PC-9 (cell line): ENCODE data around the gene RTN4R. TPM values are rescaled to one million over a fixed set of nuclear protein-coding genes. Genes with fewer than 3 reads are reported as not detected.
"Not testable (repeated sequence)": the region's sequence is repeated elsewhere in the genome, so short reads cannot be mapped to it uniquely, and the experiment has no call there.

ENCODE experiments used
- BruUV-seq: library from RNA; stranded (reverse); fragments of 400-500 nt; replicated peaks from 2 replicates; lab custom pipeline; 2021; lab: Mats Ljungman, UMichigan
- CTCF ChIA-PET: fragments of 300-600 bp; sonication (Branson Sonifier 250); formaldehyde crosslinking; loops from one replicate; lab custom pipeline; 2022; ENCODE audit warnings: antibody characterized with exemption; lab: Charles Lee
- POLR2A ChIA-PET: fragments of 300-600 bp; sonication (Branson Sonifier 250); formaldehyde crosslinking; loops from one replicate; lab custom pipeline; 2022; ENCODE audit warnings: antibody characterized with exemption; ENCODE audit not compliant: unreplicated experiment; lab: Charles Lee
- DNase-seq, 2 experiments: peaks; one replicate each; pipeline versions ENCODE4 v3.0.0 to v3.0.0-alpha.2; 2015 to 2022; ENCODE audit warnings: mixed read lengths in 1 of 2
- H2AFZ ChIP-seq: fragments of 200-600 bp; sonication (generic); 2 replicates; pipeline ENCODE4 v1.8.1; 2017; ENCODE audit warnings: antibody characterized with exemption
- H3F3A ChIP-seq: fragments of 200-600 bp; sonication (generic); 2 replicates; pipeline ENCODE4 v1.8.1; 2017; ENCODE audit warnings: antibody characterized with exemption, mild to moderate bottlenecking, low read depth; ENCODE audit not compliant: insufficient read depth
- H3K27ac ChIP-seq: fragments of 200-600 bp; sonication (generic); 2 replicates; pipeline ENCODE4 v1.6.1; 2016; ENCODE audit warnings: mixed run types
- H3K27me3 ChIP-seq: fragments of 200-600 bp; sonication (generic); 2 replicates; pipeline ENCODE4 v1.6.1; 2016; ENCODE audit warnings: low read depth, mixed run types; ENCODE audit not compliant: insufficient read depth
- H3K36me3 ChIP-seq: fragments of 200-600 bp; sonication (generic); 2 replicates; pipeline ENCODE4 v1.6.1; 2016; ENCODE audit warnings: low read depth, mixed run types
- H3K4me1 ChIP-seq: fragments of 200-600 bp; sonication (generic); replicated peaks from 2 replicates; pipeline ENCODE4 v1.6.1; 2016; ENCODE audit warnings: mixed run types; ENCODE audit not compliant: insufficient read depth
- H3K4me2 ChIP-seq: fragments of 200-600 bp; sonication (generic); 2 replicates; pipeline ENCODE4 v1.6.1; 2017; ENCODE audit warnings: mixed run types
- H3K4me3 ChIP-seq: fragments of 200-600 bp; sonication (generic); 2 replicates; pipeline ENCODE4 v1.6.1; 2016; ENCODE audit warnings: mixed run types
- H3K79me2 ChIP-seq: fragments of 200-600 bp; sonication (generic); 2 replicates; pipeline ENCODE4 v1.6.1; 2017; ENCODE audit warnings: low read depth, mixed run types
- H3K9me2 ChIP-seq: fragments of 200-600 bp; sonication (generic); 2 replicates; pipeline ENCODE4 v1.8.1; 2017; ENCODE audit warnings: mild to moderate bottlenecking; ENCODE audit not compliant: insufficient read depth
- H3K9me3 ChIP-seq: fragments of 200-600 bp; sonication (generic); 2 replicates; pipeline ENCODE4 v1.8.1; 2016; ENCODE audit warnings: low read depth; ENCODE audit not compliant: insufficient read depth
- H4K20me1 ChIP-seq: fragments of 200-600 bp; sonication (generic); 2 replicates; pipeline ENCODE4 v1.8.1; 2017; ENCODE audit not compliant: insufficient read depth
- EZH2 ChIP-seq: fragments of 200-600 bp; sonication (generic); IDR thresholded peaks from 2 replicates; pipeline ENCODE4 v1.8.0; 2017; ENCODE audit warnings: antibody characterized with exemption, low read depth
- intact Hi-C: fragments of 100-400 bp; cut with micrococcal nuclease; formaldehyde crosslinking; loops from one replicate; pipeline ENCODE4 v1.10.0; 2022; ENCODE audit not compliant: unreplicated experiment
- total RNA-seq: library from RNA; stranded (reverse); gene quantifications from 2 replicates; pipeline ENCODE4 v1.2.3, GENCODE V29; 2021
- TF ChIP-seq, protein P1 (sequence below): fragments of 200-600 bp; sonication (generic); conservative IDR thresholded peaks from 2 replicates; pipeline ENCODE4 v1.6.1; 2017; ENCODE audit warnings: mixed run types, antibody characterized with exemption, mild to moderate bottlenecking, moderate library complexity

RTN4R gene
- total RNA-seq, 1 experiment from 2014 or later: 5.0 TPM

- Histone ChIP-seq H3K36me3 (no peaks in the 10 kb centered on the region), H3K4me1 (no peaks in the 10 kb centered on the region), H3K4me3 (no peak overlapping the region), H4K20me1 (no peaks in the 10 kb centered on the region), H3K79me2 (no peaks in the 10 kb centered on the region), H3K9me2 (no peaks in the 10 kb centered on the region), H3F3A (no peaks in the 10 kb centered on the region), H3K27me3 (peaks cover 25% of the 10 kb centered on the region), H3K9me3 (no peaks in the 10 kb centered on the region), H3K4me2 (no peak overlapping the region), H3K27ac (no peak overlapping the region), H2AFZ (no peak overlapping the region)
- POLR2A ChIA-PET: no interaction called here
- no peak for TF ChIP-seq EZH2
- TF ChIP-seq, protein P1, sequence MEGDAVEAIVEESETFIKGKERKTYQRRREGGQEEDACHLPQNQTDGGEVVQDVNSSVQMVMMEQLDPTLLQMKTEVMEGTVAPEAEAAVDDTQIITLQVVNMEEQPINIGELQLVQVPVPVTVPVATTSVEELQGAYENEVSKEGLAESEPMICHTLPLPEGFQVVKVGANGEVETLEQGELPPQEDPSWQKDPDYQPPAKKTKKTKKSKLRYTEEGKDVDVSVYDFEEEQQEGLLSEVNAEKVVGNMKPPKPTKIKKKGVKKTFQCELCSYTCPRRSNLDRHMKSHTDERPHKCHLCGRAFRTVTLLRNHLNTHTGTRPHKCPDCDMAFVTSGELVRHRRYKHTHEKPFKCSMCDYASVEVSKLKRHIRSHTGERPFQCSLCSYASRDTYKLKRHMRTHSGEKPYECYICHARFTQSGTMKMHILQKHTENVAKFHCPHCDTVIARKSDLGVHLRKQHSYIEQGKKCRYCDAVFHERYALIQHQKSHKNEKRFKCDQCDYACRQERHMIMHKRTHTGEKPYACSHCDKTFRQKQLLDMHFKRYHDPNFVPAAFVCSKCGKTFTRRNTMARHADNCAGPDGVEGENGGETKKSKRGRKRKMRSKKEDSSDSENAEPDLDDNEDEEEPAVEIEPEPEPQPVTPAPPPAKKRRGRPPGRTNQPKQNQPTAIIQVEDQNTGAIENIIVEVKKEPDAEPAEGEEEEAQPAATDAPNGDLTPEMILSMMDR: no peak
- intact Hi-C loops: loop anchor here (10.0 kb wide), 1 partner anchor 164 kb away; no protein-coding TSS in a partner anchor
- BruUV-seq: no TSS peak
- CTCF ChIA-PET: no interaction called here
- no peak for DNase-seq
These were observed 23.1 kb upstream of the RTN4R start for GRCh38 chr22:20291249-20291586.

DNA sequence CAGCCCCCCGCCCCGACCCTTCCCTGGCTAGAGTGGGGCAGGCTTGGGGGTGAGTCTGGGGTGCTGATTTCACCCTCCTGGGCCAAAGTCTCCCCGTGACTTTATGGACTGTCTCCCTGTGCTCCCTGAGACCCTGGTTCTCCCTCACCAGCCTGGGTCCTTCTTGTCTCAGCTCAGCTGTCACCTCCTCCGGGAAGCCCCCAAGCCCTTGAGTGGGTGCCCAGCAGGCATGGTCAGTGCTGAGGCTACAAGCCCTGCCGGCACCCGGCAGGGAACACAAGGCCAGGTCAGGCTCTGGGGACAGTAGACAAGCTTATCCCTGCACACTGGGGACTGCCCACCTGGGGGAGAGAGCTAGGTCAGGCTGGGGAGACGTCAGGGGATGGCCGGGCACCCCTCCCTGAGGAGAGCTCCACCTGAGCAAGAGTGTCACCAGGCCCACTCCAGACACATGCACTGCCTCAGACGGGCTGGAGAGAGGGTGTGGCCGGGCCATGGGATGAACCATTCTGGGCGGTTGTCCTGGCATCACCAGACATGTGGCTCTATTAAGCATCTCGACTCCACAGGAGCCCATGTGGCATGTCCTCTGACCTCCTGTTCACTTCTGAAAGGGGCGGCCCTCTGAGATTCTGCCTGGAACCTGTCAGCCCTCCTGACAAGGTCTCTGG, 22.6 kb upstream of the RTN4R start:
- no peak overlapping the region for H3K27ac ChIP-seq
- H3K9me2 ChIP-seq: no peaks in the 10 kb centered on the region
- H3K27me3 ChIP-seq: peaks cover 25% of the 10 kb centered on the region
- no peak overlapping the region for H2AFZ ChIP-seq
- intact Hi-C loops: loop anchor here (10.0 kb wide), 1 partner anchor 164 kb away; no protein-coding TSS in a partner anchor
- TF ChIP-seq, protein P1: no peak
- no peak for TF ChIP-seq EZH2
- H3K9me3 ChIP-seq: no peaks in the 10 kb centered on the region
- no peaks in the 10 kb centered on the region for H4K20me1 ChIP-seq
- BruUV-seq: no TSS peak
- no peaks in the 10 kb centered on the region for H3K79me2 ChIP-seq
- no peaks in the 10 kb centered on the region for H3F3A ChIP-seq
- no peaks in the 10 kb centered on the region for H3K4me1 ChIP-seq
- no peaks in the 10 kb centered on the region for H3K36me3 ChIP-seq
- ChIA-PET POLR2A (no interaction called here), CTCF (no interaction called here)
- no peak for DNase-seq
- H3K4me2 ChIP-seq: no peak overlapping the region
- H3K4me3 ChIP-seq: no peak overlapping the region

DNA sequence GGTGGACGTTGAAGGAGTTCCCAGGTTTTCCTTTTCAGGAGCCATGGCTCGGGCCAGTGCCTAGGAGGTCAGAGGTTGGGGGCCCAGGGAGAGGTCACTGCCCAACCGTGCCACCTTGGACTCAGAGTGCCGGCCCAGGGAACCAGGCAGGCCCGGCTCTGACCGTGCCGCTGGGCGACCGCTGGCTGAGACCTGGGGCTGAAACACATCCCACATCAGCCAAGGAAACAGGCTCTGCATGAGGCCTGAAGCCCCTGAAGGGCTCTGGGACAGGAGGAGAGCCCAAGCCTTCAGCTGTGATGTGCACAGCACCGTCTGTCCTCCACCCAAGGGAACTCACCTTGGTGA, 21.9 kb upstream of the RTN4R start:
- Histone ChIP-seq H3K9me2 (no peaks in the 10 kb centered on the region), H3K4me3 (no peak overlapping the region), H3K27ac (no peak overlapping the region), H2AFZ (no peak overlapping the region), H3F3A (no peaks in the 10 kb centered on the region), H3K4me2 (no peak overlapping the region), H3K9me3 (no peaks in the 10 kb centered on the region), H3K79me2 (no peaks in the 10 kb centered on the region), H3K27me3 (peaks cover 25% of the 10 kb centered on the region), H4K20me1 (no peaks in the 10 kb centered on the region), H3K36me3 (no peaks in the 10 kb centered on the region), H3K4me1 (no peaks in the 10 kb centered on the region)
- TF ChIP-seq, protein P1: no peak
- TF ChIP-seq EZH2: no peak
- BruUV-seq: no TSS peak
- ChIA-PET POLR2A (no interaction called here), CTCF (no interaction called here)
- no peak for DNase-seq
- intact Hi-C loops: loop anchor here (10.0 kb wide), 1 partner anchor 165 kb away; no protein-coding TSS in a partner anchor

DNA sequence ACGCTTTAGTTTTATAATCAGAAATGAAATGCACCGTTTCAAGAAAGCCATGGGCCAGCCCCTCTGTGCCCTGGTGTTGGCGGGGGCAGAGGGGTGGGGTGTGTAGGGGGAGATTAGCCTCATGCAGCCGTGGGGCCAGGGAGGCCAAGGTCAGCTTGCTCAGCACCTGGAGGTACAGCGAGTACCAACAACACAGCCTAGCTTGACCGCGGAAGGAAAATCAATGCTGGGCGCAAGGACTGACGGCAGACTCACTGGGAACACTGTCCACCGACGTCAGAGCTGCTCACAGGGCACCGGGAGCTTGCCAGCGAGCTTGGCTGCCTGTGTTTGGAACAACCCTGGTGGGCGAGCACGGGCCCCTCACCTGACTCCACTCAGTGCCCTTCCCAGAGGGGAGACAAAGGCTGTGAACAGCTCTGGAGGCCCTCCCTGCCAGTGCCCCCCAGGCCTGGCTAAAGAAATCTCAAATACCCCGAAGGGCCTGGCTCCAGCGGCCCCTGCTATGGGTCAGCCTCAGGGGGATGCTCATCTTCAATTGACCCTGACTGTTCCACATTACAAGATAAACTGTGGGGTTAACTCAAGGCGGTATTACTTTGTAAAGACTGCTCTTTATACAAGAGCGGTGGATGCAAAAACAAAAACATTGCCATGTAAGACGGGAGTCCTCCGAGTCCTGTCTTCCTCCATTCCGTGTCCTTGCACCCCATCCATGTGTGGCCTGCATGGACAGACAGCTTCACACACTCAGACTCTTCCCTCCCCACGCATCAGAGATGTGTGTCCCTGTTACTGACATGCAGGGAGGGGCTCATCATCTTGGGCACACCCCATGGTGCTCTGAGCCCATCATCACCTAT, 21.3 kb upstream of the RTN4R start:
- H3K4me3 ChIP-seq, H3F3A ChIP-seq, DNase-seq, POLR2A ChIA-PET, H2AFZ ChIP-seq, CTCF ChIA-PET, H3K79me2 ChIP-seq, H3K4me1 ChIP-seq, H3K27ac ChIP-seq, H3K4me2 ChIP-seq, H3K9me2 ChIP-seq, H3K36me3 ChIP-seq, H3K9me3 ChIP-seq, BruUV-seq, H4K20me1 ChIP-seq: not testable (repeated sequence)
- H3K27me3 ChIP-seq: peaks cover 25% of the 10 kb centered on the region
- intact Hi-C loops: loop anchor here (10.0 kb wide), 2 partner anchors 165 to 325 kb away; no protein-coding TSS in a partner anchor
